Measurements from ENCODE around the gene PPFIBP1. TPM values are rescaled to one million over a fixed set of nuclear protein-coding genes. Genes with fewer than 3 reads are reported as not detected.

PPFIBP1 gene
- polyA plus RNA-seq, 2 of the 4 experiments (the other 2 are of a cell fraction), result 24.8 to 89.0 TPM

- Histone ChIP-seq H3K4me1 (peaks cover 11% of the 10 kb centered on the region; the same call in 2 of the 3 replicates), H3K4me2 (no peak overlapping the region), H3K27ac (no peak overlapping the region), H3K4me3 (no peak overlapping the region), H3K9me3 (no peaks in the 10 kb centered on the region)
- 93% methylated on average over 4 of the region's 4 CpGs for WGBS (ENCODE audit: missing lambda C conversion rate)
- no peak for FAIRE-seq
- ChIA-PET POLR2A (no interaction called here), CTCF (interaction anchor here (0.9 to 2.5 kb wide), 7 partner anchors 11 to 118 kb away, joined by 3 to 8 read pairs (median 4); no protein-coding TSS in a partner anchor)
- TF ChIP-seq CEBPB (IDR thresholded peaks at IDR 0.05) (no peak), NFE2L2 (conservative IDR thresholded peaks at IDR 0.05; ENCODE audit: low read length) (no peak), HMGXB4 (CRISPR knock-in tag; IDR thresholded peaks at IDR 0.05; ENCODE audit: borderline replicate concordance) (no peak), ZFP36 (IDR thresholded peaks at IDR 0.05; ENCODE audit: borderline replicate concordance, partially characterized antibody) (no peak), REST (IDR thresholded peaks at IDR 0.05) (no peak), ELK1 (IDR thresholded peaks at IDR 0.05; ENCODE audit: low read depth, low read length) (no peak), KDM5A (IDR thresholded peaks at IDR 0.05) (no peak), SREBF2 (IDR thresholded peaks at IDR 0.05) (no peak), NR3C1 (IDR thresholded peaks at IDR 0.05) (no peak), HDAC2 (IDR thresholded peaks at IDR 0.05) (no peak), TFCP2L1 (CRISPR knock-in tag; IDR thresholded peaks at IDR 0.05) (no peak), TP53 (CRISPR knock-in tag; IDR thresholded peaks at IDR 0.05) (no peak), EHF (CRISPR knock-in tag; IDR thresholded peaks at IDR 0.05) (no peak), ZC3H11A (IDR thresholded peaks at IDR 0.05) (no peak), NPAS2 (CRISPR knock-in tag; IDR thresholded peaks at IDR 0.05; ENCODE audit: borderline replicate concordance) (no peak)
- no peak for ATAC-seq
- DNase-seq (ENCODE audit: low read depth in 1 of 2, low spot score in 1 of 2), result no peak
Measured at GRCh38 chr12:27531896-27532295, 7.9 kb downstream of the PPFIBP1 start.

- no peaks in the 10 kb centered on the region for H3K9me3 ChIP-seq
- FAIRE-seq (no peak), DNase-seq (ENCODE audit: low read depth in 1 of 2, low spot score in 1 of 2) (no peak), ATAC-seq (no peak)
- no peak overlapping the region for H3K4me2 ChIP-seq
- TF ChIP-seq ZFP36 (IDR thresholded peaks at IDR 0.05; ENCODE audit: borderline replicate concordance, partially characterized antibody) (no peak), RCOR1 (IDR thresholded peaks at IDR 0.05; ENCODE audit: low read depth, low read length) (no peak), GATA3 (IDR thresholded peaks at IDR 0.05; ENCODE audit: borderline replicate concordance) (no peak), ZNF302 (CRISPR knock-in tag; IDR thresholded peaks at IDR 0.05) (no peak), POLR2A (IDR thresholded peaks at IDR 0.05; ENCODE audit: low read length) (no peak), FOXS1 (CRISPR knock-in tag; IDR thresholded peaks at IDR 0.05) (no peak), HOXB13 (CRISPR knock-in tag; IDR thresholded peaks at IDR 0.05; ENCODE audit: low read depth) (no peak), EP300 (IDR thresholded peaks at IDR 0.05) (no peak)
- 91% methylated on average over 6 of the region's 6 CpGs for WGBS (ENCODE audit: missing lambda C conversion rate)
- no peak overlapping the region for H3K27ac ChIP-seq
- CTCF ChIA-PET, result interaction anchor here (0.8 to 1.6 kb wide), 6 partner anchors 8 to 99 kb away, joined by 3 to 4 read pairs (median 3); no protein-coding TSS in a partner anchor
- H3K4me3 ChIP-seq, result no peak overlapping the region
- POLR2A ChIA-PET, result no interaction called here
- H3K4me1 ChIP-seq, result peaks cover 19% of the 10 kb centered on the region; the same call in 2 of the 3 replicates
Measured at GRCh38 chr12:27534060-27534764, 10.2 kb downstream of the PPFIBP1 start.

Data from A549 (cell line).